ENCODE results near the gene RYR1. TPM values are rescaled to one million over a fixed set of nuclear protein-coding genes. Genes with fewer than 3 reads are reported as not detected.

Gene RYR1
- total RNA-seq, 2 donors from 2014 or later = 0.84 to 3.3 TPM

DNA sequence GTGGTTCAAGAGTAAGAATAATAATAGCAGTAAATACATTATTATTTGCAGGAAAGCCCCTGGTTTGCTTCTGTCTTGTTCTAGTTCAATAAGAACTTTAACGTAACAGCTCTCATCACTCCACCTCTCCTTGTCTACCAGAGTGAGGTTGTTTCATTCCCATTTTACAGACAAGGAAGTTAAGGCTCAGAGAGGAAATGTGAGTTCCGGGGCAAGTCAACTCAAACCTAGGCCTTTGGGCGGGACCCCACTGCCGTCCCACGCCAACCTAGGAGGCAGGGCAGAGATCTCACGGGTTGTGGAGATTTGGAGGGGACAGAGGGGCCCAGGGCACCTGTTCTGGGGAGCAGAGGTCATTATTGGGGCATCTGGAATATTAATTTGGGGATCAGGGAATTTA lies 182.8 kb downstream of the RYR1 start:
- Histone ChIP-seq H3K9me3 (ENCODE audit: control insufficient read depth, low read length) (no peaks in the 10 kb centered on the region), H3K27me3 (ENCODE audit: control insufficient read depth, insufficient read depth, low read length, poor library complexity, severe bottlenecking) (no peaks in the 10 kb centered on the region), H3K4me1 (ENCODE audit: control insufficient read depth, insufficient read depth, low read length) (peaks cover 3% of the 10 kb centered on the region), H3K27ac (ENCODE audit: low read depth, low read length) (no peak overlapping the region), H3K36me3 (ENCODE audit: control insufficient read depth, insufficient read depth, low read length) (peaks cover 11% of the 10 kb centered on the region), H3K4me3 (ENCODE audit: low read length) (no peak overlapping the region), H3K9ac (ENCODE audit: extremely low read depth, low read length, poor library complexity, severe bottlenecking) (no peak overlapping the region)
- Mint-ChIP-seq H3K4me1 (peaks cover 16% of the 10 kb centered on the region), H3K4me3 (no peak overlapping the region), H3K27ac (no peak overlapping the region), H3K36me3 (ENCODE audit: low read depth) (peaks cover 5% of the 10 kb centered on the region), H3K9me3 (no peaks in the 10 kb centered on the region), H3K27me3 (ENCODE audit: insufficient read depth) (no peaks in the 10 kb centered on the region)
- 90 to 99% methylated on average over 6 of the region's 6 CpGs for WGBS, 2 experiments (ENCODE audit: insufficient coverage in 1 of 2, insufficient read length in 1 of 2)
- no peak for DNase-seq
- TF ChIP-seq, protein P1, sequence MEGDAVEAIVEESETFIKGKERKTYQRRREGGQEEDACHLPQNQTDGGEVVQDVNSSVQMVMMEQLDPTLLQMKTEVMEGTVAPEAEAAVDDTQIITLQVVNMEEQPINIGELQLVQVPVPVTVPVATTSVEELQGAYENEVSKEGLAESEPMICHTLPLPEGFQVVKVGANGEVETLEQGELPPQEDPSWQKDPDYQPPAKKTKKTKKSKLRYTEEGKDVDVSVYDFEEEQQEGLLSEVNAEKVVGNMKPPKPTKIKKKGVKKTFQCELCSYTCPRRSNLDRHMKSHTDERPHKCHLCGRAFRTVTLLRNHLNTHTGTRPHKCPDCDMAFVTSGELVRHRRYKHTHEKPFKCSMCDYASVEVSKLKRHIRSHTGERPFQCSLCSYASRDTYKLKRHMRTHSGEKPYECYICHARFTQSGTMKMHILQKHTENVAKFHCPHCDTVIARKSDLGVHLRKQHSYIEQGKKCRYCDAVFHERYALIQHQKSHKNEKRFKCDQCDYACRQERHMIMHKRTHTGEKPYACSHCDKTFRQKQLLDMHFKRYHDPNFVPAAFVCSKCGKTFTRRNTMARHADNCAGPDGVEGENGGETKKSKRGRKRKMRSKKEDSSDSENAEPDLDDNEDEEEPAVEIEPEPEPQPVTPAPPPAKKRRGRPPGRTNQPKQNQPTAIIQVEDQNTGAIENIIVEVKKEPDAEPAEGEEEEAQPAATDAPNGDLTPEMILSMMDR (conservative IDR thresholded peaks at IDR 0.05) = no peak

DNA sequence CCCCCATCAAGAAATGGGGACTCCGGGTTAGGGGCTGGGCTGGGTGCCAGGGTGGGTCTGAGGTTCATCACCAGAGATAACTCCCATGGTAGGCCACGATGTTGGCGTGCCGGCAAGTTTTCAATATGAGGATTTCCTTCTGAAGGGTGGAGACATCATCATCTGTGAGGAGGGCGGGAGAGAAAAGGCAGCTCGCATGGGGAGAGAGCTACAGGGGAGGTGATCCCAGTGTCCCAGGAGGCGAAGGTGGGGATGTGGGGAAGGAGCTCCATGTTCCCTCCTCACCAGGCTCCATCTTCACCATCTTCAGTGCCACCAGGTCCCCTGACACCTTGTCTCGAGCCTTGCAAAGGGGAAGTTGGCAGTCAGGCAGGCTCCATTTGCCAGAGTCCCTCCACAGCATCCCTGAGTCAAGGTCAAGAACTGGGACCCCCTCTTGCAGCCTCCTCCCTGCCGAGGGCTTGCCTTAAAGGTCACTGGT lies 183.8 kb downstream of the RYR1 start:
- no peak overlapping the region for H3K27ac Mint-ChIP-seq
- Histone ChIP-seq H3K27ac (ENCODE audit: low read depth, low read length) (no peak overlapping the region), H3K36me3 (ENCODE audit: control insufficient read depth, insufficient read depth, low read length) (peaks cover 21% of the 10 kb centered on the region), H3K9me3 (ENCODE audit: control insufficient read depth, low read length) (no peaks in the 10 kb centered on the region), H3K4me1 (ENCODE audit: control insufficient read depth, insufficient read depth, low read length) (peaks cover 3% of the 10 kb centered on the region), H3K27me3 (ENCODE audit: control insufficient read depth, insufficient read depth, low read length, poor library complexity, severe bottlenecking) (no peaks in the 10 kb centered on the region), H3K9ac (ENCODE audit: extremely low read depth, low read length, poor library complexity, severe bottlenecking) (no peak overlapping the region), H3K4me3 (ENCODE audit: low read length) (no peak overlapping the region)
- no peak for DNase-seq
- H3K9me3 Mint-ChIP-seq = no peaks in the 10 kb centered on the region
- no peaks in the 10 kb centered on the region for H3K27me3 Mint-ChIP-seq (ENCODE audit: insufficient read depth)
- H3K36me3 Mint-ChIP-seq (ENCODE audit: low read depth) = peaks cover 15% of the 10 kb centered on the region
- TF ChIP-seq, protein P1 (conservative IDR thresholded peaks at IDR 0.05) = no peak
- 96% methylated on average over 4 to 9 of the region's 9 CpGs for WGBS, 2 experiments (ENCODE audit: insufficient coverage in 1 of 2, insufficient read length in 1 of 2)
- H3K4me1 Mint-ChIP-seq = peaks cover 22% of the 10 kb centered on the region
- H3K4me3 Mint-ChIP-seq = no peak overlapping the region

DNA sequence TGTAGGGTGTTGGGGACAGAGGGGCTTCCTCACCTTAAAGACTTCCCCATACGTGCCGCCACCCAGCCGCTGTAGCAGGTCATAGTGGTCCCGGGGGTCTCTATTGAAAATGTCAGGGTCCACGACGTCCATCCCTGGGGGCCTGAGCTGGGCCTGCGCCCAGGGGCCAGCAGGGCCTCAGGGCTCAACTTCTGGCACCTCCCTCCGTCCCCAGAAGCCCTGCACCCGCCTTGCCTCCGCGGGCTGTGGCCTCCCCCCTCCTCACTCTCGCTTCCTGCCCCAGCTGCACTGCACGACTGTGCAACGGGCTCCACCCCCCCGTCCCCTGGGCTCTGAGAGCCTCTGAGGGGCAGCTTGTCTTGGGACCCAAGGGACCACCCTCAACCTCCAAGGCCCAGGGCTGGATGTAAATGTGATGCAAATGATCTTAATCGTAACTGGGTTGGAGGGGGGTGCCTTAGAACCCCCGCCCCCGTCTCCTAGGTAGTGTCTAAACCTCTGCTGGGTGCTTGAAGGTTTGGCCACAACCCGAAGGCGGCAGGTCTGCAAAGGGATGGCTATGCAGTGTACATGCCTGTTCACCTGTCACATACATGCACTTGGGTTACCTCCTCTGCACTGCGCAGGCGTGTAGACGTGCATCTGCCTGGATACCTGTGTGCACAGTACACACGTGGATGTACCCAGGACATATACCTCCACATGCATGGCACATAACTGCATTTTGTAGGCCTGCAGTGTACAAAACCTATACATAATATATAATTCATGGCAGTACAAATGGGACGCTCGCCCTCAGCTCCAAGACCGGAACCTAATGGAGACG lies 184.5 kb downstream of the RYR1 start, which contains the start of gene MAP4K1:
MAP4K1 (minus strand) TSS at position 190 of the 826 bp plus-strand sequence; CDS start at position 132, 58 bp downstream.
- H3K9me3 Mint-ChIP-seq = no peaks in the 10 kb centered on the region
- TF ChIP-seq, protein P1 (conservative IDR thresholded peaks at IDR 0.05) = no peak
- DNase-seq = peak; percentile 69
- H3K9ac ChIP-seq (ENCODE audit: extremely low read depth, low read length, poor library complexity, severe bottlenecking) = peak within 1 kb of the TSS; percentile 65
- peak within 1 kb of the TSS; percentile 50 for H3K27ac ChIP-seq (ENCODE audit: low read depth, low read length)
- H3K4me1 Mint-ChIP-seq = peaks cover 25% of the 10 kb centered on the region
- WGBS, 2 experiments (ENCODE audit: insufficient coverage in 1 of 2, insufficient read length in 1 of 2) = 84 to 86% methylated on average over 15 to 28 of the region's 28 CpGs
- H3K27me3 Mint-ChIP-seq (ENCODE audit: insufficient read depth) = no peaks in the 10 kb centered on the region
- peak within 1 kb of the TSS; percentile 99 for H3K4me3 Mint-ChIP-seq
- peaks cover 21% of the 10 kb centered on the region for H3K36me3 ChIP-seq (ENCODE audit: control insufficient read depth, insufficient read depth, low read length)
- peaks cover 3% of the 10 kb centered on the region for H3K4me1 ChIP-seq (ENCODE audit: control insufficient read depth, insufficient read depth, low read length)
- H3K27ac Mint-ChIP-seq = peak within 1 kb of the TSS; percentile 92
- no peaks in the 10 kb centered on the region for H3K27me3 ChIP-seq (ENCODE audit: control insufficient read depth, insufficient read depth, low read length, poor library complexity, severe bottlenecking)
- H3K4me3 ChIP-seq (ENCODE audit: low read length) = peak within 1 kb of the TSS; percentile 94
- no peaks in the 10 kb centered on the region for H3K9me3 ChIP-seq (ENCODE audit: control insufficient read depth, low read length)
- peaks cover 21% of the 10 kb centered on the region for H3K36me3 Mint-ChIP-seq (ENCODE audit: low read depth)
